ENCODE results near the gene ADAM10. TPM values are rescaled to one million over a fixed set of nuclear protein-coding genes. Genes with fewer than 3 reads are reported as not detected.

The ADAM10 gene
- total RNA-seq, 1 donor from 2014 or later, result 190 TPM

GRCh38 chr15:58575045-58575786, 174.3 kb downstream of the ADAM10 start:
- no peaks in the 10 kb centered on the region for H3K4me1 Mint-ChIP-seq
- peaks cover under 1% of the 10 kb centered on the region for H3K9me3 Mint-ChIP-seq
- no peaks in the 10 kb centered on the region for H3K27me3 Mint-ChIP-seq (ENCODE audit: low read depth)
- no peak overlapping the region for H3K4me3 Mint-ChIP-seq
- H3K36me3 Mint-ChIP-seq, result no peaks in the 10 kb centered on the region
- TF ChIP-seq CTCF (IDR thresholded peaks at IDR 0.05; ENCODE audit: unreplicated experiment), result no peak
- no peak overlapping the region for H3K27ac Mint-ChIP-seq
- no peak for DNase-seq (ENCODE audit: low spot score in 2 of 2, unreplicated experiment in 2 of 2)

- Mint-ChIP-seq H3K27me3 (ENCODE audit: low read depth) (no peaks in the 10 kb centered on the region), H3K36me3 (no peaks in the 10 kb centered on the region), H3K4me3 (no peak overlapping the region), H3K27ac (no peak overlapping the region), H3K4me1 (no peaks in the 10 kb centered on the region), H3K9me3 (peaks cover 5% of the 10 kb centered on the region)
- no peak for DNase-seq (ENCODE audit: low spot score in 2 of 2, unreplicated experiment in 2 of 2)
- TF ChIP-seq CTCF (IDR thresholded peaks at IDR 0.05; ENCODE audit: unreplicated experiment), result no peak
Observed at GRCh38 chr15:58574631-58575030, 174.9 kb downstream of the ADAM10 start.

- no peak overlapping the region for H3K27ac Mint-ChIP-seq
- H3K27me3 Mint-ChIP-seq (ENCODE audit: low read depth), result no peaks in the 10 kb centered on the region
- peaks cover 3% of the 10 kb centered on the region for H3K4me1 Mint-ChIP-seq
- no peak overlapping the region for H3K4me3 Mint-ChIP-seq
- peaks cover 5% of the 10 kb centered on the region for H3K9me3 Mint-ChIP-seq
- H3K36me3 Mint-ChIP-seq, result no peaks in the 10 kb centered on the region
- no peak for TF ChIP-seq CTCF (IDR thresholded peaks at IDR 0.05; ENCODE audit: unreplicated experiment)
- DNase-seq (ENCODE audit: low spot score in 2 of 2, unreplicated experiment in 2 of 2), result no peak
Observed at GRCh38 chr15:58573270-58573669, 176.2 kb downstream of the ADAM10 start.

GRCh38 chr15:58572521-58572920, 177.0 kb downstream of the ADAM10 start:
- H3K4me3 Mint-ChIP-seq, result no peak overlapping the region
- no peak for DNase-seq (ENCODE audit: low spot score in 2 of 2, unreplicated experiment in 2 of 2)
- peaks cover 3% of the 10 kb centered on the region for H3K4me1 Mint-ChIP-seq
- H3K36me3 Mint-ChIP-seq, result no peaks in the 10 kb centered on the region
- no peak overlapping the region for H3K27ac Mint-ChIP-seq
- H3K27me3 Mint-ChIP-seq (ENCODE audit: low read depth), result no peaks in the 10 kb centered on the region
- H3K9me3 Mint-ChIP-seq, result peaks cover 5% of the 10 kb centered on the region
- TF ChIP-seq CTCF (IDR thresholded peaks at IDR 0.05; ENCODE audit: unreplicated experiment), result no peak

GRCh38 chr15:58571491-58571890, 178.0 kb downstream of the ADAM10 start:
- Mint-ChIP-seq H3K4me1 (peaks cover 3% of the 10 kb centered on the region), H3K9me3 (peaks cover 5% of the 10 kb centered on the region), H3K27ac (no peak overlapping the region), H3K27me3 (ENCODE audit: low read depth) (no peaks in the 10 kb centered on the region), H3K4me3 (no peak overlapping the region), H3K36me3 (no peaks in the 10 kb centered on the region)
- TF ChIP-seq CTCF (IDR thresholded peaks at IDR 0.05; ENCODE audit: unreplicated experiment), result no peak
- DNase-seq (ENCODE audit: low spot score in 2 of 2, unreplicated experiment in 2 of 2), result no peak
